Stimulated activated CD8-positive, alpha-beta memory T cell treated with anti-CD3 and anti-CD28 coated beads, Interleukin-4, amount 100 ng/mL, for 1 hour (primary cell): ENCODE measurements around the gene PSAP.

Experiments used
- DNase-seq, 2 donors: peaks; one replicate each; pipeline ENCODE4 v3.0.0-alpha.2; 2020; ENCODE audit warnings: low read depth in 2 of 2, low spot score in 1 of 2

Gene PSAP

DNA sequence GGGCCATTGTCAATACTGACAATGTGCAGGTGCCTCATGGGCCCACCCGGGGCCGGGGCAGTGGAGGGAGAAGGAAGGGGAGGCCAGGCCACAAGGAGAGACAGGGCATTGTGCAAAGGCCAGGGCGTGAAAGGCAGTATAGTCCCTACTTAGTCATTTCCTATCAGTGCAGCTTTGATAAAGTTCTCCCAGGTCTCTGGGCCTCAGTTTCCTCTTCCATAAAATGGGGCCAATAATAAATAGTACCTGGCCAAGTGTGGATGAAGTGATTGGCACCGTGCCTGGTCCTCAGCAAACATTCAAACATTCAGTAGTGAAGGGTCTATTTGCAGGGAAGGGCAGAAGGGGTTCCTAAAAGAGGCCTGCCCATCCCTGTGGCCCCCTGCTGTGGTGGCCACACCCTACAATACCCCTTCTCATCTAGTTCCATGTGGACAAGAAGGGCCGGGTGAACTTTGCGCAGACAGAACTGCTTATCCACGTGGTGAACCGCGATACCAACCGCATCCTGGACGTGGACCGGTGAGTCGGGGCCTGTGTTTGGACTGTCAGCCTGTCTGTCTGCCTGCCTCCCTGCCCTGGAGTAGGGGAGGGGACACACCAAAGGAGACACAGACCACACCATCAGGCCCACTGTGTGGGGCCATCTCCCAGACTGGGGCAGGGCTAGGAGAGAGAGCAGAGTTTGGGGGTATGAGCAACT is 40.9 kb downstream of the PSAP start:
- DNase-seq = no peak

DNA sequence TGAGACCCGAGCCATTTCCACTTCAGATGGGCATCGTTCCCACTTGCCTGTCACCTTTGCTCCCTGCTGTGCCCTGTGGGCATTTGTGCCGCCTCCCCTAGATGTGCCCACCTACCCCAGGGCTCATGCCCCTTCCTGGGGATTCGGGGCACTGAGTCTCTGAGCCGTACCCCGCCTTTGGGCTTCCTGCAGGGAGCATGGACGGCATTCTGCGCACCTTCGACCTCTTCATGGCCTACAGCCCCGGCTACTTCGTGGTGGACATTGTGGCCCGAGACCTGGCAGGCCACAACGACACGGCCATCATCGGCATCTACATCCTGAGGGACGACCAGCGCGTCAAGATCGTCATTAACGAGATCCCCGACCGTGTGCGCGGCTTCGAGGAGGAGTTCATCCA is 41.4 kb downstream of the PSAP start:
- DNase-seq = no peak

DNA sequence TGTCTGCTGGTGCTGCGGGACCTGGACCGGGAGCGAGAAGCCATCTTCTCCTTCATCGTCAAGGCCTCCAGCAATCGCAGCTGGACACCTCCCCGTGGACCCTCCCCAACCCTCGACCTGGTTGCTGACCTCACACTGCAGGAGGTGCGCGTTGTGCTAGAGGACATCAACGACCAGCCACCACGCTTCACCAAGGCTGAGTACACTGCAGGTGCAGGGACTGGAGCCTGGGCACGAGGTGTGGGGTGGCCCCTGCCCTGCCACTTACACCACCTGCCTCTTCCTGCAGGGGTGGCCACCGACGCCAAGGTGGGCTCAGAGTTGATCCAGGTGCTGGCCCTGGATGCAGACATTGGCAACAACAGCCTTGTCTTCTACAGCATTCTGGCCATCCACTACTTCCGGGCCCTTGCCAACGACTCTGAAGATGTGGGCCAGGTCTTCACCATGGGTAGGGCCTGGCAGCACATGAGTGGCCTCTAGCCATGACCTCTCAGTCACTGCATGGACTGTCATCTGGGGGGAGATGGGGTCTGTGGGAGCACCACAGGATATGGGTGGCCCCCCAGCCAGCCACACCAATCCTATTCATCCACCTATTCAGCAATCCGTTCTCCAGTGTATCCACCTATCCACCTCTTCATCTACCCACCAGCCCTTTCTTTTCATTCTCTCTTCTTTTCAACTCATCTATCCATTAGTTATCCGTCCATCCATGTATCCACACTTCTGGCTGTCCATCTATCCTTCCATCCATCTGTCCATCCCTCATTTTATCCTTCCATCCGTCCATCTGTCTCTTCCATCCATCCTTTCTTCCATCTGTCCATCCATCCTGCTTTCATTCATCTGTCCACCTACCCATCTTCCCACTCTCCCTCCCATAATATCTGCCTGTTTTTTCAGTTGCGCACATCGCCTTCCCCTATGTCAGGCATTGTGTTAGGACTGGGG is 43.2 kb downstream of the PSAP start:
- DNase-seq = no peak

DNA sequence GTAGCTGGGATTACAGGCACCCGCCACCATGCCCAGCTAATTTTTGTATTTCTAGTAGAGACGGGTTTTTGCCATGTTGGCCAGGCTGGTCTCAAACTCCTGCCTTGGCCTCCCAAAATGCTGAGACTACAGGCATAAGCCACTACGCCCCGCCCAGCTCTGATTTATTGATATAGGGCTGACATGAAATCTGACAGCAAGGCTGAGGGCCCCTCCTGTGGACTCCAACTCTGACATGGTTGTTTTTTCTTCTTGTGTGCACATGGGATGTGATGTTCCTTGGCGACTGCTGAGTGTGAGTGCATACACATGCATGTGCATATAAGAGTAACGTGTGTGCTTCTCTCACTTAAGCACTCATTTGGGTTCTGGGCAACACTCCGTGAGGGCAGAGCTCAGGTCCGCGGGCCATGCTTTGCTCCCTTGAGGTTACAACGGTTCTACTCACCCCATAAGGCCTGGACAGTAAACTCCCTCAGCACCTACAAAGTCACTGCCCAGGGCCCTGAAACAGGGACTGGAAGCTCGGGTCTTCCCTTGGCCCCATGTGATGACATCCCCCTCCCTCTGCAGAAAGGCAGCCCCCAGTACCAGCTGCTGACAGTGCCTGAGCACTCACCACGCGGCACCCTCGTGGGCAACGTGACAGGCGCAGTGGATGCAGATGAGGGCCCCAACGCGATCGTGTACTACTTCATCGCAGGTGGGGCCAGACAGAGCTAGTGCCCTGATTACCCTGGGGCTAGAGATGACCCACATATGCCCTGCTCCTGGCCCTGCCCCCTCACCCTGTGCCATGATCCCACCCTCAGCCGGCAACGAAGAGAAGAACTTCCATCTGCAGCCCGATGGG is 44.1 kb downstream of the PSAP start:
- no peak for DNase-seq

DNA sequence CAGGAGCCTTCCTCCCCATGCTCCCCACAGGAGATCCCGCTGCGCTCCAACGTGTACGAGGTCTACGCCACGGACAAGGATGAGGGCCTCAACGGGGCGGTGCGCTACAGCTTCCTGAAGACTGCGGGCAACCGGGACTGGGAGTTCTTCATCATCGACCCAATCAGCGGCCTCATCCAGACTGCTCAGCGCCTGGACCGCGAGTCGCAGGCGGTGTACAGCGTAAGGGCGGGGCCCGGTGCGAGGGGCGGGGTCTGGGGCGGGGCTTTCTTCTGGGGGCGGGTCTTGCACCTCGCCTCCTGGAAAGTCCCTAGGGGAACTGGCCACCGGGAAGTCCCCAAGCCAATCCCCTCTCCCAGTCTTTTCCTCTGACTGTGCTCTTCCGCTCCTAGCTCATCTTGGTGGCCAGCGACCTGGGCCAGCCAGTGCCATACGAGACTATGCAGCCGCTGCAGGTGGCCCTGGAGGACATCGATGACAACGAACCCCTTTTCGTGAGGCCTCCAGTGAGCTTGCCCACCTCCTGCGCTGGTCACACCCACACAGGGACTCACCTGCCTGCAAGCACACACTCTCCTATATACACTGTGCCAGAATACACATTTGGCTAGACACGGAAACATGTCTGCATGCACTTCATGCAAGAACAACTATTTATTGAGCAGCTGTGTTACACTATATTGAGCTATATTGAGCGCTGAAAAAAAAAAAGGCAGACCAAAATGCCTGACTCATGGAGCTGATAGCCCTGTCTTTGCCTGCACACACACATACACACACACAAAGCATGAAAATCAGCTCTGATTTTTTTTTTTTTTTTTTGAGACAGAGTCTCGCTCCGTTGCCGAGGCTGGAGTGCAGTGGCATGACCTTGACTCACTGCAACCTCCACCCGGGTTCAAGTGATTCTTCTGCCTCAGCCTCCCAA is 45.0 kb downstream of the PSAP start:
- DNase-seq = no peak

DNA sequence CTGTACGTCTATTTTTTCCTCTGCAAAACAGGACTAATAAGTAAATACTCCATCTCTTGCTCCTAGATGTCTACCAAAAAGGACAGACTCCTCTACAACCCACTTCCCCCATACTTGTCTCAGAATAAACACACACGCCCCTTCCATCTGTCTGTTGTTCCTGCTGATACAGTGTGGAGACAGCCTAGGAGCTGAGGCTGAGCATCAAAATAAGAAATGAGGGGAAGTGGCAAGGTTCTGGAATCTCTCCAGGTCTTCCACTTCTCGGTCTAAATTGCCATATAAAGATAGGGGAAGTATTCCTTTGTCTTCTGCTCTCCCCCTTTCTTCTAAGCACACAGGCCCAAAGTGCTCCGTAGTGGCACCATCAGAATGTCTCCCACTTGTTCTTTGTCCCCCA is 47.0 kb downstream of the PSAP start:
- no peak for DNase-seq

DNA sequence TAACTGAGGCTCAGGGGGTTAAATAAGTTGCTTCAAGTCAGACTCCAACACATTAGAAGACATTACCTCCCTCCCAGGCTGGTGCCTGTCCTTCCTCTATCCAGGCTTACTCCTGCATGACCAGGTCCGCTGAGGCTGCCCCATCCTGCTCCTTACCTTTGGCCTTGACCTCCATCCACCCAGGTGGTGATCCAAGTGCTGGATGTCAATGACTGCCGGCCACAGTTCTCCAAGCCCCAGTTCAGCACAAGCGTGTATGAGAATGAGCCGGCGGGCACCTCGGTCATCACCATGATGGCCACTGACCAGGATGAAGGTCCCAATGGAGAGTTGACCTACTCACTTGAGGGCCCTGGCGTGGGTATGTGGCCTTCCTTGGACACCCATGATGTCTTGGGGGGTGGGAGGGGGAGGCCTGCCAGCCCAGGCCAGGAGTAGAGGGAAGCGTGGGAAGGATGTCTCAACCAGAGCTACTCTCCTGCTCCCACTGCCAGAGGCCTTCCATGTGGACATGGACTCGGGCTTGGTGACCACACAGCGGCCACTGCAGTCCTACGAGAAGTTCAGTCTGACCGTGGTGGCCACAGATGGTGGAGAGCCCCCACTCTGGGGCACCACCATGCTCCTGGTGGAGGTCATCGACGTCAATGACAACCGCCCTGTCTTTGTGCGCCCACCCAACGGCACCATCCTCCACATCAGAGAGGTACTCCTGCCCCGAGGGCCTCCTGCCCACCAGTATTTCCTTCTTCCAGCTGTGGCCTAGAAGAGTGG is 48.1 kb downstream of the PSAP start:
- DNase-seq = no peak

DNA sequence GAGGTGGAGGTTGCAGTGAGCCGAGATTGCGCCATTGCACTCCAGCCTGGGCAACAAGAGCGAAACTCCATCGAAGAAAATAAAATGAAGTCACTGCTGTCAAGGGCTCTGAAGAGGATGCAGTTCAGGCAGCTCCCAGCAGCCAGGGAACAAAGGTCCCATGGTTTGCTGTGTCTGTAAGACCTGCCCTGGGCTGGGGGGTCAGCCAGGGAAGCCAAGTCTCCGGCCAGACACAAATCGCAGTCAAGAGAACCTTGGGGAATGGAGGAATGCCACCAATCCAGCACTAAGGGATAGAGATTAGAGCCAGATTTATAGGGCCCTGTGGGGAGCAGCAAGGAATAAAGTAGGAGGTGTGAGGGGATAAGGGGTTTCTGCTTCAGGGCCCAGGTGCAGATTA is 48.8 kb downstream of the PSAP start:
- DNase-seq = no peak

DNA sequence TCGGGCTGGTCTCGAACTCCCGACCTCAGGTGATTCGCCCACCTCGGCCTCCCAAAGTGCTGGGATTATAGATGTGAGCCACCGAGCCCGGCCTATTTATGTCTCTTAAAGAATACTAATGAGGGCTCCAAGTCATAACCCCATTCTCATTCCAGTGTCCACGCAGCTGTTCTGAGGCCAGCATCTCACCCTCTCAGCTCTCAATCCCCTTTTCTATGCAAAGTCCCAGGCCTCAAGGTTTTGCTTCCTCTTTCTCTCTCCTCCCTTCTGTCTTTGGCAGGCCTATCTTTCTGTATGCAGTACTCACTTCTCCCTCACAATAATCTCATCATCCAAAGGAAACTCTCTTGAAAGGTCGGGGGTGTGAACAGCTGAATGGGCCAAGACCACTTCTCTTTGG is 49.7 kb downstream of the PSAP start:
- DNase-seq = no peak

DNA sequence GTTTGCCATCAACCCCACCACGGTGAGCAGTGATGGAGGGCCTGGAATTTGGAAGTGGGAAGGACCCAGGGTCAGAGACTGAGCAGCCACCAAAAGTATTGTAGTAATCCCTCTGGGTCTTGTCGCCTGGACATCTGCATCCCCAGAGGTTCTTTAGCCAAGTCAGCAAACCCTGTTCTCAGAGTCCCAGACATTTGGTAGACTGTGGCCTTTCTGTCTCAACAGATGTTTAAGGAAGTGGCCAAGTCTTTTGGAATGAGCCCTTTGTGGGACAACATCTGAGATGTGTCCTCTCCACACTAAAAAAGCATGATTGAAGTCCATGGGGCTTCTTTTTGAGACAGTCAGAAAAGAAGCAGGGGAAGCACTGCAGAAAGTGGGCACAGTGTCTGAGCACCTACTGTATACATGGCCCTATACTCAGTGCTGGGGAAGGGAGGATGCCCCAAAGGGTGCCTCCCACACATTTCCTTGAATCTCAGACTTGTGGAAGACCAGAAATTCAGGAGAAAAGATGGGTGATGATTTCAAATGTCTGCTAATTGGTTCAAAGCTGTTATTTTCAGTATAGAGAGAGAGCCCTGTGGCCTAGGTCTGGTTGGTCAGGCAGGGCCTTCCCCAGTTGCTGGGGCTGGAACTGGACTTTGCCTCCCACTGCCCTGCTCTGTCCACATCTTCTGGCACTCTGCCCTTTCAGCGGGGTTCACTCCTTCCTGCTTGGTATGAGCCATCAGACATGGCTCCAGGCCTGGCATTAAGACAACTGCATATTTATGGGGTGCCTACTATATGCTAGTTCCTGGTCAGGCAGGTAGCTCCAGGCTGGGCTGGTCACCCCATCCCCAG is 51.2 kb downstream of the PSAP start:
- no peak for DNase-seq

DNA sequence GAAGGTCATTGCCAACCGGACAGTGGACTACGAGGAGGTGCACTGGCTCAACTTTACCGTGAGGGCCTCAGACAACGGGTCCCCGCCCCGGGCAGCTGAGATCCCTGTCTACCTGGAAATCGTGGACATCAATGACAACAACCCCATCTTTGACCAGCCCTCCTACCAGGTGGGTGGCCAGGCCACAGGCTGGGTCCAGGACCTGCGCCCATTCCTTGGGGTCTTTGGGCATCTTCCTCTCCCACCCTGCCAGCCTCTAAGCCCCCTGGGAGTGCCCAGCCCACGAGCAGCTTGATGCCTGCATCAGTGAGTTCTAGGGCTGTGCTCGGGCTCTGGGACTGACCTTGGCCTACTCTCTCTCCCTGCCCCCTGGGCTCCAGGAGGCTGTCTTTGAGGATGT is 51.9 kb downstream of the PSAP start:
- no peak for DNase-seq

DNA sequence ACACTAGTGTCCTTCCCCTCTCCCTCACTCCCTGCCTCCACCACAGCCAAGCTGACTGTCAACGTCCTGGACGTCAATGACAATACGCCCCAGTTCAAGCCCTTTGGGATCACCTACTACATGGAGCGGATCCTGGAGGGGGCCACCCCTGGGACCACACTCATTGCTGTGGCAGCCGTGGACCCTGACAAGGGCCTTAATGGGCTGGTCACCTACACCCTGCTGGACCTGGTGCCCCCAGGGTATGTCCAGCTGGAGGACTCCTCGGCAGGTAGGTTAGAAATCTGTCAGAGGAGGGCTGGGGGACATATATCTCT is 52.8 kb downstream of the PSAP start:
- no peak for DNase-seq

DNA sequence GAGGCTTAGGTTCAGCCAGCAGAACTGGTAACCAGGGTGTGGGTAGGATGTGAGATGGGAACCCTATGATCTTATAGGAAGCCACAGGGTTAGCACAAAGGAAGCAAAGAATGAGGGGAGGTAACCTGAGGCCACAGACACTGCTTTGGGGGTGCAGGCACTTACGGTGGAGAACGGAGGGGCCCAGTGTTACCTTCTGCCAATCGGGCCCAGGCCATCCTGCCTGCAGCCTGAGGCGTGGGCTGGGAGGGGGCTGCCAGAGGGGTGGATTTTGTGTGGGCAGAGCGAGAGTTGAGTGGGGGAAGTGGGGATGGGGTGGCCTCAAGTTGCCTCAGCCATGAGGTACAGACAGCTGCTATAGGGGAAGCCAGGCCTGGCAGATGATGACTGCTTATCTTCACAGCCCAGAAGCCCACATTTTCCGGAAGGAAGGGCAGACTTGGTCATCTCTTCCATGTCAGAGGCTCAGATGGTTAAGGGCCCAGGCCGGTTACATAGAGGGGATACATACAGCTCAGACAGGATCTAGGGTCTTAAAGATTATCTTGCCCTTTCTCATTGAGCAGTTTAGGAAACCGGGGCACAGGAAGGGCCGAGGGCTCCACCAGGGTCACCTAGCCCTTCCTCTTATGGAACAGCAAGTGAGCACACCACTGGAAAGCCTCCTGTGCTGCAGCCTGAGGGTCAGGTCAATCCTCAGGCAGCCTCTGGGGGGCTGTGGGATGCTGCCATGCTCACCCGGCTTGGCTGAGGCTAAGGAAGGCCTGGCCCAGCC is 53.3 kb downstream of the PSAP start:
- no peak for DNase-seq

DNA sequence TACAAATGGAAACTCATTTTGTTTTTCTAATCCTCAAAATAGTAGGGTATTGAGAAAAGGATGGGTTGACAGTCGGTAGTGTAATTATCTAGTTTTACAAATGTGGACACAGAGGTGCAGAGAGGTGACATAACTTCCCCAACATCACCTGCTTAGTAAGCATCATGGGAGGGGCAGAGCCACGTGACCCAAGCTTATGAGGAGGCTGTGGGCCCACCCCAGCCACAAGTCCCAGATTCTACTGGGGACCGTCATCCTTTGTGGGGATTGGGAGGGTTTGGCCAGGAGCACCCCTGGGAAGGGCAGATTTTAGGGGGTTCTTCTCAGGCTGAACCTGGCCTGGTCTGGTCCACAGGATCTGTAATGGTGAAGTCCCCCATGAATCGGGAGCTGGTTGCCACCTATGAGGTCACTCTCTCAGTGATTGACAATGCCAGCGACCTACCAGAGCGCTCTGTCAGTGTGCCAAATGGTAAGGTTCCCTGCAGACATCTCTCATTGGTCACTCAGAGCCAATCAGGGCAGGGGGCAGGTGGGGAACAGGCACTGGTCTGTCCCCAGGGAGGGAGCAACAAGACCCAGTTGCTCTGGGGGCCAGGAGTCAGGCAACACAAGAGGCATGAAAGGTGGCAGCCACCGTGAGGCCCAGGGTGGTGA is 54.2 kb downstream of the PSAP start:
- no peak for DNase-seq

DNA sequence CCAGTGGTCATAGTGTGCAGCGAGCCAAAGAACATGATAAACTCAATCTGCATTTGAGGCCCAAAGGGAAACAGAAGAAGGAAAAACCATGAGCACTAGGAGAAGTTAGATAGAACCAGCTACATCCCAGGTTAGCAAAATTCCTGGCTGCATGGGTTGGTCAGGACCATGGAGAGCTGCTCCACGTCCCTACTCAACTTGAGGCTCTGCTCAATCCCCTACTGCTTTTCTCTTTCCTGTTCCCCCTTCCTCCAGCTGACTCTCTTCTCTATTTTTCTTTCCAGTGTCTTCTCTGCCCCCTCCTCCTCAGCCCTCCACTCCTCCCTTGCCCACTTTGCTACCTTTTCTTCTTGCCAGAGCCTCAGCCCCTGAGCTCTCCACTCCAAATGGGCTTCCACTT is 55.8 kb downstream of the PSAP start:
- no peak for DNase-seq

DNA sequence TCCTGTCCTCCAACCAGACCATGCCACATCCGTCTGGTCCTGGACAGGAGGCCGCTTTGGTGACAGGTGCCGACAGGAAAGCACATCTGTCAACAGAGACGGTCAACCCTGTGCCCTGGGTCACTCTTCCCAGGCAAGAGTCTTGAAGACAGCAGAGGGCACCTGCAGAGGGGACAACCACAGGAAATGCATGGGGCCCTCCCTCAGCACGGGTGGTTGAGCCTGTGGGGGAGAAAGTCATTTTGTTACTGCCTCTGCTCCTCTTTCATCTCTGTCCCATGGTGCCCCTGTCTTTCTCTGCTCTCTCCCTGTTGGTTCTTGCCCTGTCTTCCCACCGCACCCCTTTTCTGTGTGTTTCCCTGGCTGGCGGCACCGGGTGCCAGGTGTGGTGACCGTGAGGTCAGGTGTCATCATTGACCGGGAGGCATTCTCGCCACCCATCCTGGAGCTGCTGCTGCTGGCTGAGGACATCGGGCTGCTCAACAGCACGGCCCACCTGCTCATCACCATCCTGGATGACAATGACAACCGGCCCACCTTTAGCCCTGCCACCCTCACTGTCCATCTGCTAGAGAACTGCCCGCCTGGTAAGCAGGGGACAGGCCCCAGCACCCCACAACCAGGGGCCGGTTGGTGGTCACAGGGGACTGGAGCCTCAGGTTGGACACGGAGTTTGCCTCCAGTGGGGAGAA is 60.2 kb downstream of the PSAP start:
- DNase-seq = no peak

DNA sequence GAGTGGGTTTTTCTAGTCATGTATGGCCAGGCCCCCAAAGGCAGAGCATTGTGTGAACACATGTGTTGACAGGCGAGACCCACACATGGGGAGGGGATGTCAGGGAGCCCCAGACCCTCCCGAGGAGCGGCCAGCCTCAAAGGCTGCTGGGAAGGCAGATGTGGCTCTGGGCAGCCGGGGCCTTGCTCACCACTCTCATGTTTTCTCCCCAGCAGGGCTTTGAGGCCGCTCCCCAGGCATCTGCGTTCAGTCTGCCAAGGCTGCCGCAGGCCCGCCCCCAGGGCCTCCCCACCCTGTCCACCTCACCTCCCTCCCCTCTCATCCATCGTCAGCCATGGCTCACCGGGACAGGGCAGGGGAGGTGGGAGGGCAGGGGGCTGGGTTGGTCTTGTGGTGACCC is 61.2 kb downstream of the PSAP start:
- no peak for DNase-seq
